ENCODE measurements around the gene ZNF215. TPM values are rescaled to one million over a fixed set of nuclear protein-coding genes. Genes with fewer than 3 reads are reported as not detected.
"Not testable (repeated sequence)": the region's sequence is repeated elsewhere in the genome, so short reads cannot be mapped to it uniquely, and the experiment has no call there.

ZNF215 gene
- polyA plus RNA-seq = 5.5 TPM
- long read RNA-seq, donor 1 = 0 reads
- long read RNA-seq, donor 2 = 0 reads
- long read RNA-seq, donor 3 = 0 reads
- long read RNA-seq, donor 4, partial matches to known transcripts = 0 of 1 reads
- long read RNA-seq, donor 4, other reads (novel, unspliced or antisense) = 0 of 1 reads
- long read RNA-seq, donor 5 = 0 reads
- long read RNA-seq, donor 6, partial matches to known transcripts = 0 of 1 reads
- long read RNA-seq, donor 6, other reads (novel, unspliced or antisense) = 0 of 1 reads
- long read RNA-seq, donor 7 = 0 reads
- long read RNA-seq, donor 8 = 0 reads
- long read RNA-seq, donor 9, partial matches to known transcripts = 5 of 7 reads
- long read RNA-seq, donor 9, other reads (novel, unspliced or antisense) = 0 of 7 reads
- long read RNA-seq, donor 10 = 0 reads
- long read RNA-seq, donor 11, partial matches to known transcripts = 0 of 1 reads
- long read RNA-seq, donor 11, other reads (novel, unspliced or antisense) = 0 of 1 reads

DNA sequence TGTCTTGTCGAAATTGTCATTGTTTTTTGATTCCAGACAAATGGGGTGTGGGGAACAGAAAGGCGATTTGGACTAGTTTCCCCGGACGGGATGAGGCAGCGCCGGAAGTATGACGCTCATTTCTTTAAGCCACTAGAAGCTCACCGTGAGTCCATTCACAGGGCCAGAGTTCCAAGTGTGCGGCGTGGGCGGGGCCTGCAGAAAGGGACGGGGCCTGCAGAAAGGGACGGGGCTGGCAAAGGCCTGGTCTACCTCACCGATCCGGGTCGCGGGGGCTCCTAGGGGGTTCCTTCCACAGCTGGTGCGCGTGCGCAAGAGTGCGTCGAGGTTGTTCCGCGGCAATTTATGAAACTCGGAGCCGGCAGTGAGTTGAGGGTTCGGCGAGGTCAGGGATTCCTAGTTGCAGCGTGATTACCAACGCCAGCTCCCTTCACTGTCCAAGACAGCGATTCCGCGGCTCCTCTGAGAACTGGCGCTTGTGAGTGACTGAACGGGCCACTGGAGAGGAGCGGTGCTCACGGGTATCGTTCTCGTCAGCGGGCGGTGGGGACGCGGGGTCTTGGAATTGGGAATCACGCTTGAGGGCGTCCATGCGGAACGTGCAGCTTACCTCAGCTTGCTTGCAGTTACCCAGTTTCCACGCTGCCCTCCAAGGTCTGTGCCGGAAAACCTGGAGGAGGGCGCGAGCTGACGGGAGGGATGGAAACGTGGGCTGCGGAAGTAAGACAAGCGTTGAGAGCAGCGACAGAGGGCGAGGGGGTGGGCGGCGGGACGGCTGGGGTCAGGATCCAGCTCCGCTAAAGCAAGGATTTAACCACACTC lies at the start of gene ZNF215:
Gene ZNF215 (plus strand): TSS at position 219 of the 822 bp plus-strand sequence. CDS start 5,847 bp downstream, outside the sequence.
- Histone ChIP-seq H3K27me3 (ENCODE audit: control insufficient read depth, insufficient read depth, low read length) (no peaks in the 10 kb centered on the region), H3K4me3 (ENCODE audit: low read length) (peak within 1 kb of the TSS; percentile 80), H3K36me3 (ENCODE audit: control insufficient read depth, insufficient read depth, low read length) (no peaks in the 10 kb centered on the region), H3K27ac (ENCODE audit: low read length) (peak within 1 kb of the TSS; percentile 55), H3K4me1 (ENCODE audit: control insufficient read depth, insufficient read depth, low read length) (no peaks in the 10 kb centered on the region), H3K9me3 (ENCODE audit: control insufficient read depth, low read depth, low read length) (no peaks in the 10 kb centered on the region)
- DNase-seq = peak; percentile 77 to 87
- no CpG with 5 or more reads among the region's 61 CpGs for WGBS (ENCODE audit: insufficient coverage, low lambda C conversion rate)

GRCh38 chr11:6876914-6877313 lies 49.3 kb upstream of the ZNF215 start:
- H3K4me1 ChIP-seq (ENCODE audit: control insufficient read depth, insufficient read depth, low read length) = no peaks in the 10 kb centered on the region
- H3K27ac ChIP-seq (ENCODE audit: low read length) = no peak overlapping the region
- H3K9me3 ChIP-seq (ENCODE audit: control insufficient read depth, low read depth, low read length) = no peaks in the 10 kb centered on the region
- no peaks in the 10 kb centered on the region for H3K27me3 ChIP-seq (ENCODE audit: control insufficient read depth, insufficient read depth, low read length)
- no CpG with 5 or more reads among the region's 3 CpGs for WGBS (ENCODE audit: insufficient coverage, low lambda C conversion rate)
- H3K4me3 ChIP-seq (ENCODE audit: low read length) = no peak overlapping the region
- H3K36me3 ChIP-seq (ENCODE audit: control insufficient read depth, insufficient read depth, low read length) = no peaks in the 10 kb centered on the region
- no peak for DNase-seq

DNA sequence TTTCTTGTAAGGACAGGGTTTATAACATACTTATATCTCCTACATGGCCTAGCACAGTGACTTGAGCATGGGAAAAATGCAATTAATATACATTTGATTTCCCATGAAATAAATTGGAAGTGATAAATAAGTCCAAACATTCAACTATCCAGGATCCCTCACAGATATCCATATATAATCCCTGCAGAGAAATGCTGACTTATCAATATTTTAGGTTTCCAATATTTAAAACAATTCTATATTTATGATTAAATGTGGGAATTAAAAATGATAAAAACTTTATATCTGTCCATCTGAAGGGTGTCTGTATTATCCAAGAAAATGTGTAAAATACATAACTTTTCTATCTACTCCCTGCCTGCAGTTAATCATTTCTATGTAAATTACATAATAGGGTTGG lies 43.5 kb upstream of the ZNF215 start:
- no peak overlapping the region for H3K27ac ChIP-seq (ENCODE audit: low read length)
- DNase-seq = no peak
- H3K36me3 ChIP-seq (ENCODE audit: control insufficient read depth, insufficient read depth, low read length) = no peaks in the 10 kb centered on the region

DNA sequence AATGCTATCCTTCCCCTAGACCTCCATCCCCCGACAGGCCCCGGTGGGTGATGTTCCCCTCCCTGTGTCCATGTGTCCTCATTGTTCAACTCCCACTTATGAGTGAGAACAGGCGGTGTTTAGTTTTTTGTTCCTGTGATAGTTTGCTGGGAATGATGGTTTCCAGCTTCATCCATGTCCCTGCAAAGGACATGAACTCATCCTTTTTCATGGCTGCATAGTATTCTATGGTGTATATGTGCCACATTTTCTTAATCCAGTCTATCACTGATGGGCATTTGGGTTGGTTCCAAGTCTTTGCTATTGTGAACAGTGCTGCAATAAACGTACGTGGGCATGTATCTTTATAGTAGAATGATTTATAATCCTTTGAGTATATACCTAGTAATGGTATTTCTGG lies 38.5 kb upstream of the ZNF215 start:
- H3K27me3 ChIP-seq (ENCODE audit: control insufficient read depth, insufficient read depth, low read length); DNase-seq; H3K4me3 ChIP-seq (ENCODE audit: low read length); H3K27ac ChIP-seq (ENCODE audit: low read length); H3K36me3 ChIP-seq (ENCODE audit: control insufficient read depth, insufficient read depth, low read length); H3K4me1 ChIP-seq (ENCODE audit: control insufficient read depth, insufficient read depth, low read length); H3K9me3 ChIP-seq (ENCODE audit: control insufficient read depth, low read depth, low read length): not testable (repeated sequence)
- no CpG with 5 or more reads among the region's 5 CpGs for WGBS (ENCODE audit: insufficient coverage, low lambda C conversion rate)

More for the DNA sequence above, 43.5 kb upstream of the ZNF215 start:
- no peak overlapping the region for H3K4me3 ChIP-seq (ENCODE audit: low read length)
- H3K4me1 ChIP-seq (ENCODE audit: control insufficient read depth, insufficient read depth, low read length) = no peaks in the 10 kb centered on the region
- no peaks in the 10 kb centered on the region for H3K9me3 ChIP-seq (ENCODE audit: control insufficient read depth, low read depth, low read length)
- no peaks in the 10 kb centered on the region for H3K27me3 ChIP-seq (ENCODE audit: control insufficient read depth, insufficient read depth, low read length)

DNA sequence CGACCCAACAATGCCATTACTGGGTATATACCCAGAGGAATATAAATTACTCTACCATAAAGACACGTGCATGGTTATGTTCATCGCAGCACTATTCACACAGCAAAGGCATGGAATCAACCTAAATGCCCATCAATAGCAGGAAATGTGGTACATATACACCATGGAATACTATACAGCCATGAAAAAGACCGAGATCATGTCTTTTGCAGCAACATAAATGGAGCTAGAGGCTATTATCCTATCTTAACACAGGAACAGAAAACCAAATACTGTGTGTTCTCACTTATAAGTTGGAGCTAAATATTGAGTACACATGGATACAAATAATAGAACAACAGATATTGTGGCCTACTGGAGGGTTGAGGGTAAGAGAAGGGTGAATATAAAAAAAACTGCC lies 37.4 kb upstream of the ZNF215 start:
- H3K4me3 ChIP-seq (ENCODE audit: low read length) = no peak overlapping the region
- no peaks in the 10 kb centered on the region for H3K36me3 ChIP-seq (ENCODE audit: control insufficient read depth, insufficient read depth, low read length)
- H3K9me3 ChIP-seq (ENCODE audit: control insufficient read depth, low read depth, low read length) = no peaks in the 10 kb centered on the region
- DNase-seq = no peak
- no peaks in the 10 kb centered on the region for H3K4me1 ChIP-seq (ENCODE audit: control insufficient read depth, insufficient read depth, low read length)
- no peak overlapping the region for H3K27ac ChIP-seq (ENCODE audit: low read length)
- H3K27me3 ChIP-seq (ENCODE audit: control insufficient read depth, insufficient read depth, low read length) = no peaks in the 10 kb centered on the region
- 93% methylated on average over 2 of the region's 4 CpGs for WGBS (ENCODE audit: insufficient coverage, low lambda C conversion rate)

GRCh38 chr11:6889835-6890234 lies 36.4 kb upstream of the ZNF215 start:
- H3K4me3 ChIP-seq (ENCODE audit: low read length) = no peak overlapping the region
- no peaks in the 10 kb centered on the region for H3K27me3 ChIP-seq (ENCODE audit: control insufficient read depth, insufficient read depth, low read length)
- WGBS (ENCODE audit: insufficient coverage, low lambda C conversion rate) = 88% methylated on average over 1 of the region's 1 CpG
- H3K27ac ChIP-seq (ENCODE audit: low read length) = no peak overlapping the region
- H3K4me1 ChIP-seq (ENCODE audit: control insufficient read depth, insufficient read depth, low read length) = no peaks in the 10 kb centered on the region
- H3K9me3 ChIP-seq (ENCODE audit: control insufficient read depth, low read depth, low read length) = no peaks in the 10 kb centered on the region
- no peak for DNase-seq
- no peaks in the 10 kb centered on the region for H3K36me3 ChIP-seq (ENCODE audit: control insufficient read depth, insufficient read depth, low read length)

DNA sequence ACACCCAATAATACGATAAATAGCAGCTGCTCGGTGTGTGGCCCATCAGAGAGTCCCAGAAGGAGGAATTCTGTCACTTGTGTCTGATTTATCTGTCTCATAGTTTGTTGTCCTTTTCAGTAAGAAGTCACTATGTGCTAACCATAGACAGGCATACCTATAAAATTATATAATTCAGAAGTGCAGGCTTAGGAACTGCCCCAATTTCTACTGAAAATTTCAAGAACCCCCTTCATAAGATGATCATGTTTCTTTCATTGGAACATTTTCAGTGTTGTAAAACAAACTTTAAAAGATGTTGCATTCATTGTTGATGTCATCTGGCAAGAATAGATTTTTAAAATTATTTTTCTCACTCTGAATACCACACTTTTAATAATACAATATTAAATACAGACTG lies 33.8 kb upstream of the ZNF215 start, which contains the start of gene OR2D2:
Gene OR2D2 (minus strand): TSS at position 101 of the 400 bp plus-strand sequence. CDS start 0 bp downstream, at position 101.
- no CpG with 5 or more reads among the region's 2 CpGs for WGBS (ENCODE audit: insufficient coverage, low lambda C conversion rate)
- no peak within 1 kb of the TSS for H3K4me3 ChIP-seq (ENCODE audit: low read length)
- H3K9me3 ChIP-seq (ENCODE audit: control insufficient read depth, low read depth, low read length) = no peaks in the 10 kb centered on the region
- no peak within 1 kb of the TSS for H3K27ac ChIP-seq (ENCODE audit: low read length)
- H3K27me3 ChIP-seq (ENCODE audit: control insufficient read depth, insufficient read depth, low read length) = no peaks in the 10 kb centered on the region
- no peak for DNase-seq
- H3K4me1 ChIP-seq (ENCODE audit: control insufficient read depth, insufficient read depth, low read length) = no peaks in the 10 kb centered on the region
- H3K36me3 ChIP-seq (ENCODE audit: control insufficient read depth, insufficient read depth, low read length) = no peaks in the 10 kb centered on the region

DNA sequence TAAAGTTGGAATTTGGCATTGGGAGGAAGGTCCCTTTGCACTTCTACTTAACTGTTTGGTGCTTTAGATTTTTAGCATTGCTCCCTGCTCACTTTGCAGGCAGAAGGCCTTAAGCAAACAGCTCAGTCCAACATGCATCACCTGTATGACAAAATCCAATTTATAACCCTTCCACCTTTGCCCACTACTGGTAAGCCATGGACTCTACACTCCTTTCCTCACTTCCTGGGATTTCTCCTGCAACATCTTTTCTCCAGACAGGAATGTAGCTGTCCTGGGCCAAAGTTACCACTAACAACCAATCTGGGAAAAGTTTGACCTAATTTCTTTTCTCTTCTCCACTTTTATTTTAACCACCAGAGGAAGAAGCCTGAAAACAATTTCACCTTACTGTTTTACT lies 32.1 kb upstream of the ZNF215 start:
- H3K27me3 ChIP-seq (ENCODE audit: control insufficient read depth, insufficient read depth, low read length) = no peaks in the 10 kb centered on the region
- DNase-seq = peak in 1 of 2 donors; percentile 18
- no peak overlapping the region for H3K27ac ChIP-seq (ENCODE audit: low read length)
- no peaks in the 10 kb centered on the region for H3K9me3 ChIP-seq (ENCODE audit: control insufficient read depth, low read depth, low read length)
- H3K36me3 ChIP-seq (ENCODE audit: control insufficient read depth, insufficient read depth, low read length) = no peaks in the 10 kb centered on the region
- no peak overlapping the region for H3K4me3 ChIP-seq (ENCODE audit: low read length)
- H3K4me1 ChIP-seq (ENCODE audit: control insufficient read depth, insufficient read depth, low read length) = no peaks in the 10 kb centered on the region

DNA sequence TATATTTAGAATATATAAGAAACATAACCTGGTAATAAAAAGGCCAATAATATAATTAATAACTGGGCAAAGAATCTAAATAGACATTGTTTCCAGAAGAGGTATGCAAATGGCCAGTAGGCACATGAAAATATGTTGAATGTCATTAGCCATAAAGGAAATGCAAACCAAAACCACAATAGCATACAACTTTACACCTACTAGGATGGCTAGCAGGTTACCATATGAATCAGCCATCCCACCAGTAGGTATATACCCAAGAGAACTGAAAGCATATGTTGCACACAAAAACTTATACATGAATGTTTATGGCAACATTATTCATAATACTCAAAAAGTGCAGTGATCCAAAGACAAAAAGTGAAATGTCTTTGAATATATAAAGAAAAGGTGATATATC lies 31.2 kb upstream of the ZNF215 start:
- H3K27me3 ChIP-seq (ENCODE audit: control insufficient read depth, insufficient read depth, low read length) = no peaks in the 10 kb centered on the region
- H3K36me3 ChIP-seq (ENCODE audit: control insufficient read depth, insufficient read depth, low read length) = no peaks in the 10 kb centered on the region
- H3K9me3 ChIP-seq (ENCODE audit: control insufficient read depth, low read depth, low read length) = no peaks in the 10 kb centered on the region
- DNase-seq = no peak
- H3K4me1 ChIP-seq (ENCODE audit: control insufficient read depth, insufficient read depth, low read length) = no peaks in the 10 kb centered on the region
- H3K4me3 ChIP-seq (ENCODE audit: low read length) = no peak overlapping the region
- H3K27ac ChIP-seq (ENCODE audit: low read length) = no peak overlapping the region

DNA sequence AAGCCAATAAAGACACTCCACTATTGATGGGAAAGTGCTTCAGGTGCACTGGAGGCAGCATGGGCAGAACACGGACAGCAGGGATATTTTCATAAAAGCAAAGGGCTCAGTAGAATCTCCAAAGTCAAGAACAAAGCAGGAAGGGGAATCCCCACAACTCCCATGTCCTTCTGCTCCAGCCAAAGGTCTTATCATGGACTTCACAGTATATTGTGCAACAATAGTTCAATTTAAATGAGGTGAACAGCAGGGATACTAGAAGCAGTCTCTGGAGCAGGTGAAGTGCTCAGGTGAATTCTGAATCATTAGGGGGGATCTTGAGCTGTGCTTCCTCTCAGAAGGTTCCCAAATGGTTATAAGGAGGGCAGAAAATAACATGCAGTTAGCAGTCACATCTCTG lies 27.3 kb upstream of the ZNF215 start:
- no peaks in the 10 kb centered on the region for H3K9me3 ChIP-seq (ENCODE audit: control insufficient read depth, low read depth, low read length)
- no CpG with 5 or more reads among the region's 1 CpG for WGBS (ENCODE audit: insufficient coverage, low lambda C conversion rate)
- H3K27ac ChIP-seq (ENCODE audit: low read length) = no peak overlapping the region
- no peak overlapping the region for H3K4me3 ChIP-seq (ENCODE audit: low read length)
- H3K27me3 ChIP-seq (ENCODE audit: control insufficient read depth, insufficient read depth, low read length) = no peaks in the 10 kb centered on the region
- DNase-seq = no peak
- no peaks in the 10 kb centered on the region for H3K36me3 ChIP-seq (ENCODE audit: control insufficient read depth, insufficient read depth, low read length)
- no peaks in the 10 kb centered on the region for H3K4me1 ChIP-seq (ENCODE audit: control insufficient read depth, insufficient read depth, low read length)

Measured in large intestine (tissue), 12 donors.